ENCODE data around the gene KCNQ4. TPM values are rescaled to one million over a fixed set of nuclear protein-coding genes. Genes with fewer than 3 reads are reported as not detected.

Gene KCNQ4
- total RNA-seq, 1 experiment from 2014 or later = 1.4 TPM

- no peaks in the 10 kb centered on the region for H4K20me1 ChIP-seq (ENCODE audit: control insufficient read depth, insufficient read depth, insufficient read length)
- H2AFZ ChIP-seq (ENCODE audit: low read length) = no peak overlapping the region
- H3K4me1 ChIP-seq (ENCODE audit: insufficient read depth, low read length) = no peaks in the 10 kb centered on the region; the same call in 1 of the 2 replicates
- TF ChIP-seq CTCF (conservative IDR thresholded peaks at IDR 0.05) = no peak
- no peak overlapping the region for H2BK12ac ChIP-seq (ENCODE audit: insufficient read length, low read depth, low read length)
- H2BK15ac ChIP-seq (ENCODE audit: low read depth, low read length) = no peak overlapping the region
- DNase-seq = no peak
- no peak overlapping the region for H3K23ac ChIP-seq (ENCODE audit: insufficient read length, low read depth, low read length)
- no peak overlapping the region for H3K9ac ChIP-seq (ENCODE audit: extremely low read depth, insufficient read length, low read length)
- no peak overlapping the region for H3K18ac ChIP-seq (ENCODE audit: insufficient read length, low read depth, low read length)
- Mint-ChIP-seq H3K9me3 (peaks cover 20% of the 10 kb centered on the region in 2 experiments), H3K4me1 (peaks cover 15 to 28% of the 10 kb centered on the region in 2 experiments), H3K4me3 (peak overlapping the region in 1 of 2 experiments; percentile 19; a peak in 2 of 5 replicates), H3K27ac (no peak overlapping the region), H3K36me3 (ENCODE audit: insufficient read depth in 1 of 3, low read depth in 3 of 3) (peaks cover 14 to 22% (median 21%) of the 10 kb centered on the region in 3 experiments), H3K27me3 (ENCODE audit: low read depth) (peaks cover 53% of the 10 kb centered on the region)
- H3K14ac ChIP-seq (ENCODE audit: insufficient read depth, low read length) = no peak overlapping the region
- H2BK5ac ChIP-seq (ENCODE audit: insufficient read length, low read length) = no peak overlapping the region
- no peak overlapping the region for H2AK5ac ChIP-seq (ENCODE audit: insufficient read length, low read length)
- no CpG with 5 or more reads among the region's 11 CpGs for WGBS (ENCODE audit: extremely low coverage, insufficient read length, low lambda C conversion rate)
- H2BK120ac ChIP-seq (ENCODE audit: low read depth, low read length, poor library complexity, severe bottlenecking) = no peak overlapping the region
- no peak overlapping the region for H3K4me2 ChIP-seq (ENCODE audit: insufficient read depth, insufficient read length, low read length)
- H3T11ph ChIP-seq (ENCODE audit: low read length) = no peak overlapping the region
- no peak overlapping the region for H4K5ac ChIP-seq (ENCODE audit: insufficient read length, low read depth, low read length)
- no peak overlapping the region for H3K27ac ChIP-seq (ENCODE audit: insufficient read length, low read depth, low read length)
- H4K91ac ChIP-seq (ENCODE audit: insufficient read length, low read depth, low read length) = no peak overlapping the region
- H3K79me1 ChIP-seq (ENCODE audit: insufficient read depth, low read depth, low read length, poor library complexity, severe bottlenecking) = no peaks in the 10 kb centered on the region
- peaks cover 9% of the 10 kb centered on the region; the same call in 1 of the 2 replicates for H3K27me3 ChIP-seq (ENCODE audit: insufficient read depth, low read length)
- H2BK20ac ChIP-seq (ENCODE audit: low read depth, low read length, poor library complexity, severe bottlenecking) = no peak overlapping the region
- no peaks in the 10 kb centered on the region for H3K79me2 ChIP-seq (ENCODE audit: insufficient read depth, low read length)
- no peak overlapping the region for H3K56ac ChIP-seq (ENCODE audit: insufficient read length, low read depth, low read length)
- H3K4ac ChIP-seq (ENCODE audit: low read depth, low read length) = no peak overlapping the region
- H4K8ac ChIP-seq (replicated peaks; ENCODE audit: insufficient read length, low read depth, low read length) = no peak overlapping the region
- no peaks in the 10 kb centered on the region for H3K9me3 ChIP-seq (ENCODE audit: control insufficient read depth, low read depth, low read length)
- H3K23me2 ChIP-seq (ENCODE audit: insufficient read length, low read depth, low read length, poor library complexity, severe bottlenecking) = peaks cover 17% of the 10 kb centered on the region
These were observed 2.6 kb upstream of the KCNQ4 start for GRCh38 chr1:40780678-40781607.
